ENCODE measurements around the gene TAAR6. TPM values are rescaled to one million over a fixed set of nuclear protein-coding genes. Genes with fewer than 3 reads are reported as not detected.

The TAAR6 gene
- total and polyA plus RNA-seq, 9 of the 15 experiments (the other 6 are each of a cell fraction or from before 2014, with no cell fraction given), result not detected

DNA sequence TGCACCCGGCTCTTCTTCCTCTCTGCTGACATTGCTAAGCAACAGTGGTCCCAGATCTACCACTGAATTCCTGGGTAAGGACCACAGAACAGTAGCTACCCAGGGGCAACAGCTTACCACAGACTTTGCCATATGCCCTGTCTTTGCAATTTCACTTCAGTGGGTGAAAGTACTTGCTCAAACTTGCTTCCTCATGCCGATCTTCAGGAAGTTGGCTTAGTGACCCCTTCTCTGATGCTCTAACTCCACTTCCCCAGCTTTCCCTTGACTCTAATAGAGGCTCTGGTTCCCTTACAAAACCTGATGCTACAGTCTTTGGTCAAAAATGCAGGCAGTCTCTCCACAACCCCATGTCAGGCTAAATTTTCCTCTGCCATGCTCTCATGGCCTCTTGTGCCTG is 22.7 kb downstream of the TAAR6 start:
- CTCF ChIA-PET (ENCODE audit: low intra/inter-chr PET ratio), result no interaction called here
- POLR2A ChIA-PET, result interaction anchor here (0.7 kb wide), 1 partner anchor 16 kb away, joined by 3 read pairs; no protein-coding TSS in a partner anchor
- TF ChIP-seq, protein P1, sequence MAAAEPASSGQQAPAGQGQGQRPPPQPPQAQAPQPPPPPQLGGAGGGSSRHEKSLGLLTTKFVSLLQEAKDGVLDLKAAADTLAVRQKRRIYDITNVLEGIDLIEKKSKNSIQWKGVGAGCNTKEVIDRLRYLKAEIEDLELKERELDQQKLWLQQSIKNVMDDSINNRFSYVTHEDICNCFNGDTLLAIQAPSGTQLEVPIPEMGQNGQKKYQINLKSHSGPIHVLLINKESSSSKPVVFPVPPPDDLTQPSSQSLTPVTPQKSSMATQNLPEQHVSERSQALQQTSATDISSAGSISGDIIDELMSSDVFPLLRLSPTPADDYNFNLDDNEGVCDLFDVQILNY (CRISPR knock-in tag; IDR thresholded peaks at IDR 0.05), result no peak
- no peak for TF ChIP-seq ZNF445 (CRISPR knock-in tag; IDR thresholded peaks at IDR 0.05; ENCODE audit: low read depth)
- TF ChIP-seq ELF4 (CRISPR knock-in tag; IDR thresholded peaks at IDR 0.05), result no peak
- TF ChIP-seq SAFB2 (IDR thresholded peaks at IDR 0.05; ENCODE audit: borderline replicate concordance, low read depth, low read length, severe bottlenecking), result no peak
- TF ChIP-seq, protein P2, sequence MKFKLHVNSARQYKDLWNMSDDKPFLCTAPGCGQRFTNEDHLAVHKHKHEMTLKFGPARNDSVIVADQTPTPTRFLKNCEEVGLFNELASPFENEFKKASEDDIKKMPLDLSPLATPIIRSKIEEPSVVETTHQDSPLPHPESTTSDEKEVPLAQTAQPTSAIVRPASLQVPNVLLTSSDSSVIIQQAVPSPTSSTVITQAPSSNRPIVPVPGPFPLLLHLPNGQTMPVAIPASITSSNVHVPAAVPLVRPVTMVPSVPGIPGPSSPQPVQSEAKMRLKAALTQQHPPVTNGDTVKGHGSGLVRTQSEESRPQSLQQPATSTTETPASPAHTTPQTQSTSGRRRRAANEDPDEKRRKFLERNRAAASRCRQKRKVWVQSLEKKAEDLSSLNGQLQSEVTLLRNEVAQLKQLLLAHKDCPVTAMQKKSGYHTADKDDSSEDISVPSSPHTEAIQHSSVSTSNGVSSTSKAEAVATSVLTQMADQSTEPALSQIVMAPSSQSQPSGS (CRISPR knock-in tag; IDR thresholded peaks at IDR 0.05), result no peak
- TF ChIP-seq NCOA6 (IDR thresholded peaks at IDR 0.05), result no peak
- no peak for TF ChIP-seq ZC3H11A (IDR thresholded peaks at IDR 0.05; ENCODE audit: low read depth, low read length)
- ATAC-seq, result no peak
- Histone ChIP-seq H4K20me1 (replicated peaks; ENCODE audit: control insufficient read depth, insufficient read depth, low read length) (no peaks in the 10 kb centered on the region), H3K9me3 (replicated peaks; ENCODE audit: control insufficient read depth, insufficient read depth, low read depth, low read length) (no peaks in the 10 kb centered on the region), H2AFZ (ENCODE audit: low read depth, low read length) (no peak overlapping the region), H3K4me2 (ENCODE audit: insufficient read depth, low read length) (no peak overlapping the region), H3K4me3 (no peak overlapping the region), H3K27ac (ENCODE audit: extremely low read depth, low read depth, low read length) (no peak overlapping the region), H3K27me3 (ENCODE audit: control insufficient read depth in 2 of 2, insufficient read depth in 2 of 2, low read length in 2 of 2) (no peaks in the 10 kb centered on the region), H3K9ac (ENCODE audit: insufficient read depth in 1 of 2, low read depth in 2 of 2, low read length in 2 of 2) (no peak overlapping the region), H3K79me2 (ENCODE audit: control insufficient read depth, insufficient read depth, low read length) (no peaks in the 10 kb centered on the region), H3K4me1 (replicated peaks in 1 of 2; ENCODE audit: control insufficient read depth in 2 of 2, insufficient read depth in 2 of 2, low read length in 2 of 2) (no peaks in the 10 kb centered on the region), H3K36me3 (ENCODE audit: control insufficient read depth, insufficient read depth, low read length) (no peaks in the 10 kb centered on the region), H3K9me1 (ENCODE audit: control insufficient read depth, insufficient read depth, low read length) (no peaks in the 10 kb centered on the region)
- in situ Hi-C loops (cut with MboI), result no loop called here
- no peak for DNase-seq (ENCODE audit: extremely low read depth in 1 of 4, low spot score in 3 of 4)
- WGBS (ENCODE audit: insufficient coverage, low coverage, missing lambda C conversion rate), result 6% methylated on average over 2 of the region's 2 CpGs
- BruUV-seq (replicated peaks), result no TSS peak
- FAIRE-seq, result no peak
- intact Hi-C loops (cut with micrococcal nuclease), result no loop called here
